ENCODE results near the gene MED31.

The MED31 gene

GRCh38 chr17:6640536-6641246 lies 10.7 kb downstream of the MED31 start, which contains the start of the genes KIAA0753 and TXNDC17:
KIAA0753 (minus strand) TSS chr17:6640711; CDS start chr17:6635103, 5,608 bp downstream.
TXNDC17 (plus strand) TSS chr17:6641060; CDS start chr17:6641083, 23 bp downstream.
- H3K27me3 ChIP-seq (ENCODE audit: insufficient read depth, poor library complexity, severe bottlenecking): no peaks in the 10 kb centered on the region
- H3K4me3 ChIP-seq (ENCODE audit: severe bottlenecking): peak within 1 kb of the TSS; percentile 64
- peaks cover 43% of the 10 kb centered on the region for H3K36me3 ChIP-seq (ENCODE audit: low read depth)
- no peaks in the 10 kb centered on the region for H3K9me3 ChIP-seq (ENCODE audit: severe bottlenecking)
- peaks cover 37% of the 10 kb centered on the region for H3K4me1 ChIP-seq (ENCODE audit: insufficient read depth, poor library complexity, severe bottlenecking)
- TF ChIP-seq CTCF (IDR thresholded peaks at IDR 0.05; ENCODE audit: poor library complexity, severe bottlenecking): no peak
- peak within 1 kb of the TSS; percentile 94 for H3K27ac ChIP-seq (ENCODE audit: poor library complexity, severe bottlenecking)
- DNase-seq (ENCODE audit: low spot score): peak; percentile 91
- ATAC-seq (ENCODE audit: low read depth): peak; percentile 75

GRCh38 chr17:6639586-6640535 lies 11.5 kb downstream of the MED31 start:
- no peak for DNase-seq (ENCODE audit: low spot score)

GRCh38 chr17:6639014-6639585 lies 12.3 kb downstream of the MED31 start:
- ATAC-seq (ENCODE audit: low read depth): no peak
- DNase-seq (ENCODE audit: low spot score): no peak
- peak overlapping the region; percentile 94 for H3K27ac ChIP-seq (ENCODE audit: poor library complexity, severe bottlenecking)

More at GRCh38 chr17:6639586-6640535, 11.5 kb downstream of the MED31 start:
- Histone ChIP-seq H3K4me3 (ENCODE audit: severe bottlenecking) (peak overlapping the region; percentile 64), H3K9me3 (ENCODE audit: severe bottlenecking) (no peaks in the 10 kb centered on the region), H3K27ac (ENCODE audit: poor library complexity, severe bottlenecking) (peak overlapping the region; percentile 94), H3K27me3 (ENCODE audit: insufficient read depth, poor library complexity, severe bottlenecking) (no peaks in the 10 kb centered on the region), H3K36me3 (ENCODE audit: low read depth) (peaks cover 42% of the 10 kb centered on the region), H3K4me1 (ENCODE audit: insufficient read depth, poor library complexity, severe bottlenecking) (peaks cover 29% of the 10 kb centered on the region)
- no peak for TF ChIP-seq CTCF (IDR thresholded peaks at IDR 0.05; ENCODE audit: poor library complexity, severe bottlenecking)
- ATAC-seq (ENCODE audit: low read depth): peak; percentile 37

More at GRCh38 chr17:6639014-6639585, 12.3 kb downstream of the MED31 start:
- Histone ChIP-seq H3K9me3 (ENCODE audit: severe bottlenecking) (no peaks in the 10 kb centered on the region), H3K27me3 (ENCODE audit: insufficient read depth, poor library complexity, severe bottlenecking) (no peaks in the 10 kb centered on the region), H3K4me3 (ENCODE audit: severe bottlenecking) (peak overlapping the region; percentile 64), H3K4me1 (ENCODE audit: insufficient read depth, poor library complexity, severe bottlenecking) (peaks cover 22% of the 10 kb centered on the region), H3K36me3 (ENCODE audit: low read depth) (peaks cover 42% of the 10 kb centered on the region)
- TF ChIP-seq CTCF (IDR thresholded peaks at IDR 0.05; ENCODE audit: poor library complexity, severe bottlenecking): no peak
